Naive thymus-derived CD4-positive, alpha-beta T cell (primary cell): ENCODE measurements around the gene HLA-DOA. TPM values are rescaled to one million over a fixed set of nuclear protein-coding genes. Genes with fewer than 3 reads are reported as not detected.
A peak's percentile ranks its signal among the peaks of the same experiment; 100 is the strongest.

ENCODE experiments used
- ATAC-seq: fragments of 150-1000 bp; cut with Tn5 transposase; 2 replicates; pipeline ENCODE4 v1.10.0; 2021; ENCODE audit warnings: mild to moderate bottlenecking, moderate library complexity
- CTCF ChIA-PET: fragments of 350-600 bp; sonication (Branson Sonifier 250); formaldehyde crosslinking; loops from one replicate; lab custom pipeline; 2021; ENCODE audit warnings: antibody characterized with exemption; lab: Charles Lee
- POLR2A ChIA-PET: fragments of 350-600 bp; sonication (Branson Sonifier 250); formaldehyde crosslinking; loops from one replicate; lab custom pipeline; 2021; ENCODE audit warnings: antibody characterized with exemption, inconsistent platforms; lab: Charles Lee
- DNase-seq, 9 donors: peaks; one replicate each; pipeline versions ENCODE4 v3.0.0 to v3.0.0-alpha.2; 2020 to 2022; ENCODE audit warnings: mixed read lengths in 1 of 9
- H3K27ac ChIP-seq: one replicate; pipeline ENCODE4 v1.7.0; 2013; ENCODE audit warnings: mild to moderate bottlenecking, low read depth, low read length, moderate library complexity
- H3K27me3 ChIP-seq, 2 donors: one replicate each; pipeline ENCODE4 v1.7.0; 2013; ENCODE audit warnings: low read length in 2 of 2, mild to moderate bottlenecking in 2 of 2, moderate library complexity in 2 of 2; ENCODE audit not compliant: control insufficient read depth in 2 of 2, insufficient read depth in 2 of 2
- H3K36me3 ChIP-seq, 3 experiments: 1 replicate in 2 of 3; 2 replicates in 1 of 3; pipeline ENCODE4 v1.7.0; 2013; ENCODE audit warnings: low read length in 3 of 3, mild to moderate bottlenecking in 3 of 3, moderate library complexity in 1 of 3; ENCODE audit not compliant: insufficient read depth in 3 of 3, control insufficient read depth in 2 of 3
- H3K4me1 ChIP-seq, 2 donors: one replicate each; pipeline ENCODE4 v1.7.0; 2013; ENCODE audit warnings: low read length in 2 of 2, mild to moderate bottlenecking in 2 of 2, moderate library complexity in 1 of 2; ENCODE audit not compliant: control insufficient read depth in 2 of 2, insufficient read depth in 2 of 2
- H3K4me3 ChIP-seq: 2 replicates; pipeline ENCODE4 v1.7.0; 2013; ENCODE audit warnings: mild to moderate bottlenecking, low read length
- H3K9me3 ChIP-seq, 3 experiments: 1 replicate in 2 of 3; 2 replicates in 1 of 3; pipeline ENCODE4 v1.7.0; 2013; ENCODE audit warnings: low read length in 3 of 3; ENCODE audit not compliant: control insufficient read depth in 2 of 3
- H3K27ac Mint-ChIP-seq, 9 donors: one replicate each; pipeline ENCODE4 v1.8.0; 2020 to 2022; ENCODE audit warnings: mixed read lengths in 9 of 9, mild to moderate bottlenecking in 8 of 9, moderate library complexity in 5 of 9, inconsistent platforms in 2 of 9
- H3K27me3 Mint-ChIP-seq, 5 donors: one replicate each; pipeline ENCODE4 v1.8.0; 2021 to 2022; ENCODE audit warnings: mixed read lengths in 5 of 5, mild to moderate bottlenecking in 1 of 5
- H3K36me3 Mint-ChIP-seq, 5 donors: one replicate each; pipeline ENCODE4 v1.8.0; 2020 to 2022; ENCODE audit warnings: mixed read lengths in 5 of 5, mild to moderate bottlenecking in 3 of 5, inconsistent platforms in 1 of 5
- H3K4me1 Mint-ChIP-seq, 7 donors: one replicate each; pipeline ENCODE4 v1.8.0; 2020 to 2022; ENCODE audit warnings: mixed read lengths in 7 of 7, mild to moderate bottlenecking in 3 of 7, inconsistent platforms in 1 of 7
- H3K4me3 Mint-ChIP-seq, 10 donors: one replicate each; pipeline ENCODE4 v1.8.0; 2020 to 2022; ENCODE audit warnings: mild to moderate bottlenecking in 10 of 10, mixed read lengths in 10 of 10, moderate library complexity in 6 of 10, inconsistent platforms in 2 of 10
- H3K9me3 Mint-ChIP-seq, 11 donors: one replicate each; pipeline ENCODE4 v1.8.0; 2020 to 2022; ENCODE audit warnings: mixed read lengths in 11 of 11, mild to moderate bottlenecking in 4 of 11, inconsistent platforms in 1 of 11, moderate library complexity in 1 of 11
- intact Hi-C, 2 donors: fragments of 100-400 bp; cut with micrococcal nuclease; formaldehyde crosslinking; loops; one replicate each; pipeline ENCODE4 v1.15.1; 2023
- polyA plus RNA-seq, 2 donors: library from polyadenylated mRNA; unstranded; fragments of 300-500 nt; fragmentation: Illumina TruSeq; gene quantifications; one replicate each; pipeline ENCODE4 v1.2.3, GENCODE V29; 2021
- total RNA-seq, 6 experiments: library from RNA in 5 of 6; stranded (reverse) in 5 of 6; gene quantifications; 1 replicate in 5 of 6; 2 replicates in 1 of 6; pipeline ENCODE4 v1.2.3 and lab custom pipeline; 2021 to 2026

HLA-DOA gene
- total and polyA plus RNA-seq, 7 experiments from 2014 or later: 3.0 to 10.5 (median 5.4) TPM

GRCh38 chr6:33018418-33018817 lies 9.0 kb upstream of the HLA-DOA start:
- H3K4me1 ChIP-seq: peaks cover 12 to 21% of the 10 kb centered on the region in 2 donors
- DNase-seq: no peak
- Mint-ChIP-seq H3K4me1 (peaks cover 8 to 44% (median 31%) of the 10 kb centered on the region in 7 donors), H3K27me3 (peaks cover 0 to 6% (median 2%) of the 10 kb centered on the region in 5 donors), H3K9me3 (no peaks in the 10 kb centered on the region), H3K4me3 (peak overlapping the region in 5 of 10 donors; percentile 5 to 87 (median 14)), H3K27ac (peak overlapping the region in 6 of 9 donors; percentile 5 to 90 (median 38)), H3K36me3 (no peaks in the 10 kb centered on the region)
- H3K36me3 ChIP-seq: no peaks in the 10 kb centered on the region
- CTCF ChIA-PET: interaction anchor here (0.6 kb wide), 1 partner anchor 132 kb away, joined by 3 read pairs; no protein-coding TSS in a partner anchor
- ATAC-seq: no peak
- no peaks in the 10 kb centered on the region for H3K9me3 ChIP-seq
- POLR2A ChIA-PET: no interaction called here
- no peak overlapping the region for H3K4me3 ChIP-seq
- H3K27ac ChIP-seq: no peak overlapping the region
- intact Hi-C loops: loop anchor here (2.0 to 5.0 kb wide), 3 partner anchors 54 to 129 kb away; partner anchors contain the start of gene HLA-DPA1 (in 2 of the 2)
- no peaks in the 10 kb centered on the region for H3K27me3 ChIP-seq

- DNase-seq (no peak), ATAC-seq (no peak)
- Mint-ChIP-seq H3K27me3 (peaks cover 0 to 10% (median 2%) of the 10 kb centered on the region in 5 donors), H3K4me1 (peaks cover 8 to 44% (median 31%) of the 10 kb centered on the region in 7 donors), H3K9me3 (no peaks in the 10 kb centered on the region), H3K27ac (peak overlapping the region in 7 of 9 donors; percentile 5 to 90 (median 33)), H3K4me3 (peak overlapping the region in 4 of 10 donors; percentile 5 to 87 (median 30)), H3K36me3 (no peaks in the 10 kb centered on the region)
- intact Hi-C loops: loop anchor here (2.0 to 5.0 kb wide), 3 partner anchors 54 to 129 kb away; partner anchors contain the start of gene HLA-DPA1 (in 2 of the 2)
- ChIA-PET CTCF (interaction anchor here (0.6 kb wide), 1 partner anchor 132 kb away, joined by 3 read pairs; no protein-coding TSS in a partner anchor), POLR2A (no interaction called here)
- H3K27ac ChIP-seq: no peak overlapping the region
- H3K36me3 ChIP-seq: no peaks in the 10 kb centered on the region
- H3K4me1 ChIP-seq: peaks cover 12 to 21% of the 10 kb centered on the region in 2 donors
- no peak overlapping the region for H3K4me3 ChIP-seq
- no peaks in the 10 kb centered on the region for H3K27me3 ChIP-seq
- no peaks in the 10 kb centered on the region for H3K9me3 ChIP-seq
Observed at GRCh38 chr6:33017694-33018353, 8.4 kb upstream of the HLA-DOA start.

GRCh38 chr6:33017018-33017417 lies 7.6 kb upstream of the HLA-DOA start:
- H3K9me3 ChIP-seq: no peaks in the 10 kb centered on the region
- H3K27me3 Mint-ChIP-seq: peaks cover 0 to 14% (median 2%) of the 10 kb centered on the region in 5 donors
- CTCF ChIA-PET: interaction anchor here (0.7 to 1.2 kb wide), 3 partner anchors 112 to 232 kb away, joined by 3 to 5 read pairs (median 4); no protein-coding TSS in a partner anchor
- H3K27ac Mint-ChIP-seq: peak overlapping the region in 1 of 9 donors; percentile 90
- H3K4me3 Mint-ChIP-seq: no peak overlapping the region
- no peak overlapping the region for H3K27ac ChIP-seq
- peaks cover 12 to 21% of the 10 kb centered on the region in 2 donors for H3K4me1 ChIP-seq
- H3K4me3 ChIP-seq: no peak overlapping the region
- POLR2A ChIA-PET: no interaction called here
- H3K4me1 Mint-ChIP-seq: peaks cover 8 to 44% (median 31%) of the 10 kb centered on the region in 7 donors
- no peaks in the 10 kb centered on the region for H3K27me3 ChIP-seq
- no peaks in the 10 kb centered on the region for H3K36me3 ChIP-seq
- ATAC-seq: no peak
- no peaks in the 10 kb centered on the region for H3K9me3 Mint-ChIP-seq
- no peaks in the 10 kb centered on the region for H3K36me3 Mint-ChIP-seq
- intact Hi-C loops: loop anchor here (5.0 kb wide), 2 partner anchors 55 to 130 kb away; partner anchors contain the start of gene HLA-DPA1 (in 1 of the 2)
- DNase-seq: no peak

- CTCF ChIA-PET: interaction anchor here (0.7 to 1.8 kb wide), 4 partner anchors 32 to 233 kb away, joined by 3 to 5 read pairs (median 4); no protein-coding TSS in a partner anchor
- no peak for DNase-seq
- no peak for ATAC-seq
- no peaks in the 10 kb centered on the region for H3K27me3 ChIP-seq
- no peak overlapping the region for H3K27ac ChIP-seq
- Mint-ChIP-seq H3K27ac (no peak overlapping the region), H3K36me3 (no peaks in the 10 kb centered on the region), H3K4me3 (no peak overlapping the region), H3K27me3 (peaks cover 0 to 20% (median 2%) of the 10 kb centered on the region in 5 donors), H3K9me3 (no peaks in the 10 kb centered on the region), H3K4me1 (peaks cover 8 to 44% (median 31%) of the 10 kb centered on the region in 7 donors)
- no peaks in the 10 kb centered on the region for H3K36me3 ChIP-seq
- H3K9me3 ChIP-seq: no peaks in the 10 kb centered on the region
- intact Hi-C loops: loop anchor here (2.0 to 5.0 kb wide), 3 partner anchors 57 to 132 kb away; partner anchors contain the start of gene HLA-DPA1 (in 1 of the 2)
- H3K4me3 ChIP-seq: no peak overlapping the region
- POLR2A ChIA-PET: interaction anchor here (1.8 to 2.0 kb wide), 2 partner anchors 44 to 233 kb away, joined by 5 to 6 read pairs; no protein-coding TSS in a partner anchor
- H3K4me1 ChIP-seq: peaks cover 12 to 21% of the 10 kb centered on the region in 2 donors
Observed at GRCh38 chr6:33015798-33016197, 6.4 kb upstream of the HLA-DOA start.

GRCh38 chr6:33014841-33015634 lies 5.6 kb upstream of the HLA-DOA start:
- intact Hi-C loops: loop anchor here (1.0 to 5.0 kb wide), 7 partner anchors 57 to 233 kb away; partner anchors contain the start of gene HLA-DPA1 (in 1 of the 2)
- H3K4me1 ChIP-seq: peaks cover 12 to 24% of the 10 kb centered on the region in 2 donors
- Mint-ChIP-seq H3K4me3 (peak overlapping the region in 1 of 10 donors; percentile 0), H3K27ac (peak overlapping the region in 1 of 9 donors; percentile 5), H3K36me3 (no peaks in the 10 kb centered on the region), H3K27me3 (peaks cover 0 to 22% (median 2%) of the 10 kb centered on the region in 5 donors), H3K9me3 (no peaks in the 10 kb centered on the region), H3K4me1 (peaks cover 8 to 38% (median 26%) of the 10 kb centered on the region in 7 donors)
- H3K9me3 ChIP-seq: no peaks in the 10 kb centered on the region
- H3K4me3 ChIP-seq: no peak overlapping the region
- no peaks in the 10 kb centered on the region for H3K27me3 ChIP-seq
- ChIA-PET CTCF (interaction anchor here (0.7 to 2.2 kb wide), 7 partner anchors 8 to 233 kb away, joined by 3 to 10 read pairs (median 4); no protein-coding TSS in a partner anchor), POLR2A (interaction anchor here (0.7 to 2.0 kb wide), 4 partner anchors 42 to 233 kb away, joined by 3 to 6 read pairs (median 4); no protein-coding TSS in a partner anchor)
- DNase-seq (peak in 7 of 9 donors; percentile 60 to 82 (median 75)), ATAC-seq (peak; percentile 78)
- no peaks in the 10 kb centered on the region for H3K36me3 ChIP-seq
- H3K27ac ChIP-seq: no peak overlapping the region
